ENCODE data around the gene GID8.

GID8 gene

DNA sequence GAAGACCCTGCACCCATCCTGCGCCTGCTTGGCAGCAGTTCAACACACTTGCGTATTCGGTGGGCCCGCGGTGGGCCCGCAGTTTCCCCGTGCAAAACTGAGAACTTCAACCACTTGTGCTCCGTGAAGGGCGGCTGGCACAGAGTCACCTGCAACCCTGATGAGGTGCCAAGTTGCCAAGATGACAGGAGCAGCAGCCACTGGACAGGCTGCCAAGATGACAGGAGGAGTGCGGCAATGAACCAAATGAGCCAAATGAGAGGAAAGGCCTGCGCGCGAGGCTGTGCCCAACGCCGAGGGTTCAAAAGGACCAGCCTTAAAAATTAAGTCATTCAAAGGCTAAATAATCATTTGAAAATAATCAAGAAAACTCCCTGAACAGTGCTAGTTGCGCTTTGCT is 31.7 kb upstream of the GID8 start:
- Histone ChIP-seq H3K9me2 (replicated peaks; ENCODE audit: control insufficient read depth, low read length) (no peaks in the 10 kb centered on the region), H3K27me3 (ENCODE audit: control insufficient read depth, low read length) (no peaks in the 10 kb centered on the region), H3K4me3 (ENCODE audit: low read length) (no peak overlapping the region), H3K36me3 (ENCODE audit: control insufficient read depth, low read length) (peaks cover 93% of the 10 kb centered on the region), H3F3A (ENCODE audit: control insufficient read depth, insufficient read depth) (peaks cover 20% of the 10 kb centered on the region), H3K4me2 (ENCODE audit: low read length) (no peak overlapping the region), H4K20me1 (ENCODE audit: control insufficient read depth, insufficient read depth, low read depth, low read length) (peaks cover 19% of the 10 kb centered on the region; the same call in 1 of the 2 replicates), H3K79me2 (ENCODE audit: control insufficient read depth, low read length) (peaks cover 50% of the 10 kb centered on the region), H3K4me1 (ENCODE audit: control insufficient read depth, low read length) (peaks cover 9% of the 10 kb centered on the region), H3K27ac (ENCODE audit: low read depth, low read length) (no peak overlapping the region), H3K9me3 (ENCODE audit: control insufficient read depth, insufficient read depth, low read length) (no peaks in the 10 kb centered on the region)
- TF ChIP-seq EZH2phosphoT487 (IDR thresholded peaks at IDR 0.05; ENCODE audit: borderline replicate concordance, low read length), result no peak

GRCh38 chr20:62906647-62907375 is 31.1 kb upstream of the GID8 start:
- Histone ChIP-seq H3K4me3 (ENCODE audit: low read length) (no peak overlapping the region), H3K27ac (ENCODE audit: low read depth, low read length) (no peak overlapping the region), H3K79me2 (ENCODE audit: control insufficient read depth, low read length) (peaks cover 56% of the 10 kb centered on the region), H3K9me3 (ENCODE audit: control insufficient read depth, insufficient read depth, low read length) (no peaks in the 10 kb centered on the region), H3K4me1 (ENCODE audit: control insufficient read depth, low read length) (peaks cover 3% of the 10 kb centered on the region), H3K4me2 (ENCODE audit: low read length) (no peak overlapping the region), H4K20me1 (ENCODE audit: control insufficient read depth, insufficient read depth, low read depth, low read length) (peaks cover 19% of the 10 kb centered on the region; the same call in 1 of the 2 replicates), H3K36me3 (ENCODE audit: control insufficient read depth, low read length) (peaks cover 93% of the 10 kb centered on the region), H3K9me2 (replicated peaks; ENCODE audit: control insufficient read depth, low read length) (no peaks in the 10 kb centered on the region), H3F3A (ENCODE audit: control insufficient read depth, insufficient read depth) (peaks cover 14% of the 10 kb centered on the region), H3K27me3 (ENCODE audit: control insufficient read depth, low read length) (no peaks in the 10 kb centered on the region)
- no peak for TF ChIP-seq EZH2phosphoT487 (IDR thresholded peaks at IDR 0.05; ENCODE audit: borderline replicate concordance, low read length)

- no peaks in the 10 kb centered on the region for H3K27me3 ChIP-seq (ENCODE audit: control insufficient read depth, low read length)
- no peaks in the 10 kb centered on the region for H3K9me3 ChIP-seq (ENCODE audit: control insufficient read depth, insufficient read depth, low read length)
- peaks cover 9% of the 10 kb centered on the region; the same call in 1 of the 2 replicates for H3F3A ChIP-seq (ENCODE audit: control insufficient read depth, insufficient read depth)
- TF ChIP-seq EZH2phosphoT487 (IDR thresholded peaks at IDR 0.05; ENCODE audit: borderline replicate concordance, low read length), result no peak
- peak; percentile 77 for TF ChIP-seq CTCF (IDR thresholded peaks at IDR 0.05; ENCODE audit: low read depth, low read length, poor library complexity, severe bottlenecking)
- H3K4me2 ChIP-seq (ENCODE audit: low read length), result no peak overlapping the region
- H3K79me2 ChIP-seq (ENCODE audit: control insufficient read depth, low read length), result peaks cover 64% of the 10 kb centered on the region
- H3K4me1 ChIP-seq (ENCODE audit: control insufficient read depth, low read length), result no peaks in the 10 kb centered on the region
- H3K9me2 ChIP-seq (replicated peaks; ENCODE audit: control insufficient read depth, low read length), result no peaks in the 10 kb centered on the region
- H4K20me1 ChIP-seq (ENCODE audit: control insufficient read depth, insufficient read depth, low read depth, low read length), result peaks cover 23% of the 10 kb centered on the region; the same call in 1 of the 2 replicates
- peaks cover 92% of the 10 kb centered on the region for H3K36me3 ChIP-seq (ENCODE audit: control insufficient read depth, low read length)
- no peak overlapping the region for H3K27ac ChIP-seq (ENCODE audit: low read depth, low read length)
- no peak overlapping the region for H3K4me3 ChIP-seq (ENCODE audit: low read length)
These were observed 30.3 kb upstream of the GID8 start for GRCh38 chr20:62907384-62908317.

DNA sequence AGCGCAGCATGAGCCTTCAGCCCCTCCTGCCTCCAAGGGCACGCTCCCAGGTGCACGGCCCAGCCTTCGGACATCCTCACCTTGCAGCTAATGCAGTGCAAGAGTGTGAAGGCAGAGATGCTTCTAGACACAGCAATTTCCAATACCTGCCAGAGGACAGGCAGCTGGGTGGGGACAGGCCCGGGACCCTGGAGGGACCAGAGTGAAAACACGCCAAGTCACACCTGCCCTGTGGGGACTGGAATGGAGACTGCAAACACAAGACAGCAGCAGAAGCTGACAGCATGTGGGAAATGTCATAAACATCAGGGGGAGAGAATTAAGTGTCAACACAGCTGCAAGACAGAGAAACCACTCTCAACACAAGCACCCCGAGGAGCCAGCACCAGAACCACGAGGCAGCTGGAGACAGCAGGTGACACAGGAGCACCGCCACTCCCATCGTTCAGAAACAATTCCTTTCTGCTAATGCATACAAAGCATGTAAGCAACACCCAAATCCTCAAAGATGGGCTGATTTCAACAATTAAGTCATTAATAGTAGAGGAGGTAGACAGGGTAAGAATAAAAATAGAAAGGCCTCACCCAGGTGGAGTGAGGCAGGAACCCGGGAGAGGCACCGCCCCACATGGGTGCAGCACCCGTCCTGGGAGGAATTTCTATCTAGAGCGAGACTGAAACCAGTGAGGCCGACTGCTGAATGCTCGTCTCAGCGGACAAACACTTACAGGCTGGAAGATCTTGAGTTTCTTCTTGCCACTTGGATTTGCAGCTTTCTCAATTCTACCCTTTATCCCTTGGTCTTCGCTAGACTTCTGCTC is 28.8 kb upstream of the GID8 start:
- H3K4me1 ChIP-seq (ENCODE audit: control insufficient read depth, low read length), result no peaks in the 10 kb centered on the region
- H3F3A ChIP-seq (ENCODE audit: control insufficient read depth, insufficient read depth), result peaks cover 4% of the 10 kb centered on the region

More for the DNA sequence above, 28.8 kb upstream of the GID8 start:
- Histone ChIP-seq H3K4me3 (ENCODE audit: low read length) (no peak overlapping the region), H3K27ac (ENCODE audit: low read depth, low read length) (no peak overlapping the region), H3K79me2 (ENCODE audit: control insufficient read depth, low read length) (peaks cover 79% of the 10 kb centered on the region), H3K27me3 (ENCODE audit: control insufficient read depth, low read length) (no peaks in the 10 kb centered on the region), H3K9me3 (ENCODE audit: control insufficient read depth, insufficient read depth, low read length) (no peaks in the 10 kb centered on the region), H3K9me2 (replicated peaks; ENCODE audit: control insufficient read depth, low read length) (no peaks in the 10 kb centered on the region), H3K4me2 (ENCODE audit: low read length) (no peak overlapping the region), H4K20me1 (ENCODE audit: control insufficient read depth, insufficient read depth, low read depth, low read length) (peaks cover 28% of the 10 kb centered on the region; the same call in 1 of the 2 replicates), H3K36me3 (ENCODE audit: control insufficient read depth, low read length) (peaks cover 94% of the 10 kb centered on the region)
- TF ChIP-seq EZH2phosphoT487 (IDR thresholded peaks at IDR 0.05; ENCODE audit: borderline replicate concordance, low read length) (no peak), CTCF (IDR thresholded peaks at IDR 0.05; ENCODE audit: low read depth, low read length, poor library complexity, severe bottlenecking) (no peak)
